Colonic mucosa (tissue), 4 donors: ENCODE results near the gene CYB5D1. TPM values are rescaled to one million over a fixed set of nuclear protein-coding genes. Genes with fewer than 3 reads are reported as not detected.

Experiments
- DNase-seq: peaks from one replicate; pipeline ENCODE4 v3.0.0-alpha.2; 2020
- H3K27ac ChIP-seq: fragments of 200-600 bp; one replicate; pipeline ENCODE4 v1.8.0; 2021
- H3K27me3 ChIP-seq: fragments of 200-600 bp; one replicate; pipeline ENCODE4 v1.8.0; 2021
- H3K36me3 ChIP-seq: fragments of 200-600 bp; one replicate; pipeline ENCODE4 v1.8.0; 2021
- H3K4me1 ChIP-seq: fragments of 200-600 bp; one replicate; pipeline ENCODE4 v1.8.0; 2021; ENCODE audit warnings: mild to moderate bottlenecking
- H3K4me3 ChIP-seq: fragments of 200-600 bp; one replicate; pipeline ENCODE4 v1.8.0; 2021
- H3K9ac ChIP-seq, 2 donors: one replicate each; pipeline ENCODE4 v1.7.0; 2013; ENCODE audit warnings: control low read depth in 2 of 2, low read depth in 2 of 2, low read length in 2 of 2
- H3K9me3 ChIP-seq: fragments of 200-600 bp; one replicate; pipeline ENCODE4 v1.8.0; 2021
- CTCF ChIP-seq: fragments of 200-600 bp; IDR thresholded peaks from one replicate; pipeline ENCODE4 v1.8.0; 2022; ENCODE audit warnings: antibody characterized with exemption, mild to moderate bottlenecking
- intact Hi-C: fragments of 100-400 bp; cut with DNase I; formaldehyde crosslinking; loops from one replicate; pipeline ENCODE4 v1.14.1; 2022
- total RNA-seq, 2 donors: library from RNA; stranded (reverse); fragmentation: NEBNext Ultra II Directional in 1 of 2; extraction: Animal tissue kit (Norgen Biotek cat#: 25700) in 1 of 2; gene quantifications; one replicate each; pipeline ENCODE4 v1.2.1, GENCODE V29; 2021
- donor health status: healthy.
- donor health status: DM: no; HTN: no; CAD: no.
- donor health status: DM: no; HTN: no; CAD: no.

CYB5D1 gene
- total RNA-seq, 2 donors from 2014 or later = 9.4 to 18.2 TPM

GRCh38 chr17:7851438-7852261 is 6.2 kb upstream of the CYB5D1 start:
- TF ChIP-seq CTCF = peak; percentile 94
- intact Hi-C loops = loop anchor here (2.0 kb wide), 2 partner anchors 19 to 27 kb away; no protein-coding TSS in a partner anchor
- peak; percentile 92 for DNase-seq
- Histone ChIP-seq H3K27me3 (no peaks in the 10 kb centered on the region), H3K36me3 (peaks cover 20% of the 10 kb centered on the region), H3K4me1 (peaks cover 9% of the 10 kb centered on the region), H3K9ac (peak overlapping the region; percentile 8 to 19), H3K27ac (no peak overlapping the region), H3K4me3 (no peak overlapping the region), H3K9me3 (no peaks in the 10 kb centered on the region)

DNA sequence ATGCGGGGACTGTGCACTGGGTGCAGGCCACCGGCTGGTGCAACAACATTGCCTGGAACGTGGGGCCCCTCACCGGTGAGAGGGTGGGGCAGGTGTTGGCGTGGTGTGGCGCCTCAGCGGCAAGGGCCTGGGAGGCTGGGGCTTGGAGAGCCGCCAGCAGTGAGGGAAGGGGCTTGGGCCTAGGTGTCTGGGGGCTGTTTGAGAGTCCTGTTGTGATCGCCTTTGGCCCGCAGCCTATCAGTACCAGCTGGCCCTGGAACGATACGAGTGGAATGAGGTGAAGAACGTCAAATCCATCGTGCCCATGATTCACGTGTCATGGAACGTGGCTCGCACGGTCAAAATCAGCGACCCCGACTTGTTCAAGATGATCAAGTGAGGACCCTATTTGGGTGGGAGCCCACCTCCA is 5.5 kb upstream of the CYB5D1 start:
- no peak overlapping the region for H3K27ac ChIP-seq
- no peaks in the 10 kb centered on the region for H3K9me3 ChIP-seq
- no peak for DNase-seq
- TF ChIP-seq CTCF = no peak
- peaks cover 20% of the 10 kb centered on the region for H3K36me3 ChIP-seq
- intact Hi-C loops = loop anchor here (2.0 kb wide), 1 partner anchor 19 kb away; no protein-coding TSS in a partner anchor
- peaks cover 9% of the 10 kb centered on the region for H3K4me1 ChIP-seq
- H3K4me3 ChIP-seq = no peak overlapping the region
- peak overlapping the region; percentile 2 to 19 for H3K9ac ChIP-seq
- no peaks in the 10 kb centered on the region for H3K27me3 ChIP-seq

GRCh38 chr17:7852919-7853690 is 4.7 kb upstream of the CYB5D1 start:
- Histone ChIP-seq H3K9ac (no peak overlapping the region), H3K4me3 (no peak overlapping the region), H3K9me3 (no peaks in the 10 kb centered on the region), H3K27me3 (no peaks in the 10 kb centered on the region), H3K27ac (no peak overlapping the region), H3K36me3 (peaks cover 20% of the 10 kb centered on the region), H3K4me1 (peaks cover 9% of the 10 kb centered on the region)
- no peak for TF ChIP-seq CTCF
- intact Hi-C loops = loop anchor here (2.0 kb wide), 1 partner anchor 20 kb away; no protein-coding TSS in a partner anchor
- DNase-seq = no peak

DNA sequence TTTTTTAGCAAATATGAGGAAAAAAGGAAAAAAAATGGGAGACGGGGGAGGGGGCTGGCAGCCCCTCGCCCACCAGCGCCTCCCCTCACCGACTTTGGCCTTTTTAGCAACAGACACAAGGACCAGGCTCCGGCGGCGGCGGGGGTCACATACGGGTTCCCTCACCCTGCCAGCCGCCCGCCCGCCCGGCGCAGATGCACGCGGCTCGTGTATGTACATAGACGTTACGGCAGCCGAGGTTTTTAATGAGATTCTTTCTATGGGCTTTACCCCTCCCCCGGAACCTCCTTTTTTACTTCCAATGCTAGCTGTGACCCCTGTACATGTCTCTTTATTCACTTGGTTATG is 4.1 kb upstream of the CYB5D1 start:
- Histone ChIP-seq H3K4me1 (peaks cover 15% of the 10 kb centered on the region), H3K36me3 (peaks cover 20% of the 10 kb centered on the region), H3K27ac (no peak overlapping the region), H3K4me3 (no peak overlapping the region), H3K9me3 (no peaks in the 10 kb centered on the region), H3K9ac (no peak overlapping the region), H3K27me3 (no peaks in the 10 kb centered on the region)
- DNase-seq = no peak
- TF ChIP-seq CTCF = no peak
- intact Hi-C loops = loop anchor here (2.0 kb wide), 1 partner anchor 21 kb away; no protein-coding TSS in a partner anchor

GRCh38 chr17:7854078-7854777 is 3.6 kb upstream of the CYB5D1 start:
- no peak overlapping the region for H3K4me3 ChIP-seq
- no peak overlapping the region for H3K27ac ChIP-seq
- H3K4me1 ChIP-seq = peaks cover 20% of the 10 kb centered on the region
- no peaks in the 10 kb centered on the region for H3K27me3 ChIP-seq
- no peaks in the 10 kb centered on the region for H3K9me3 ChIP-seq
- TF ChIP-seq CTCF = no peak
- intact Hi-C loops = no loop called here
- H3K9ac ChIP-seq = no peak overlapping the region
- DNase-seq = no peak
- H3K36me3 ChIP-seq = peaks cover 16% of the 10 kb centered on the region
